ENCODE results near the gene STXBP3. TPM values are rescaled to one million over a fixed set of nuclear protein-coding genes. Genes with fewer than 3 reads are reported as not detected.

Gene STXBP3
- total and polyA plus RNA-seq, 2 donors (not counting 3 experiments of a cell fraction or from before 2014, with no cell fraction given): 9.4 to 44.1 TPM

- no TSS peak for BruUV-seq (replicated peaks)
- dilution Hi-C loops (cut with MboI; ENCODE audit: extremely low pct_ligation_motif_present, low sequenced_read_pairs): no loop called here
- POLR2A ChIA-PET: no interaction called here
These were observed 4.2 kb upstream of the STXBP3 start for GRCh38 chr1:108742253-108742652.

More at GRCh38 chr1:108742253-108742652, 4.2 kb upstream of the STXBP3 start:
- H3K9me3 ChIP-seq (replicated peaks; ENCODE audit: control insufficient read depth, insufficient read depth, low read length): no peaks in the 10 kb centered on the region
- H3K4me2 ChIP-seq (ENCODE audit: insufficient read depth, low read length): no peak overlapping the region
- peaks cover 4 to 11% of the 10 kb centered on the region in 2 experiments for H3K27me3 ChIP-seq (ENCODE audit: control insufficient read depth in 2 of 2, insufficient read depth in 2 of 2, low read length in 2 of 2)
- no peak overlapping the region for H2AFZ ChIP-seq (ENCODE audit: low read depth, low read length)
- no peaks in the 10 kb centered on the region for H3K9me1 ChIP-seq (replicated peaks; ENCODE audit: control insufficient read depth, extremely low read depth, insufficient read depth, low read length)
- FAIRE-seq (no peak), DNase-seq (ENCODE audit: low read depth, low spot score) (no peak)
- H4K20me1 ChIP-seq (replicated peaks; ENCODE audit: control insufficient read depth, extremely low read depth, insufficient read depth, low read length): no peaks in the 10 kb centered on the region
- no peaks in the 10 kb centered on the region for H3K36me3 ChIP-seq (ENCODE audit: control insufficient read depth in 2 of 2, extremely low read depth in 1 of 2, insufficient read depth in 2 of 2, low read length in 2 of 2)
- no peak overlapping the region for H3K4me3 ChIP-seq (replicated peaks in 1 of 3; ENCODE audit: insufficient read depth in 1 of 3, low read depth in 1 of 3, low read length in 3 of 3)
- TF ChIP-seq, protein P1, sequence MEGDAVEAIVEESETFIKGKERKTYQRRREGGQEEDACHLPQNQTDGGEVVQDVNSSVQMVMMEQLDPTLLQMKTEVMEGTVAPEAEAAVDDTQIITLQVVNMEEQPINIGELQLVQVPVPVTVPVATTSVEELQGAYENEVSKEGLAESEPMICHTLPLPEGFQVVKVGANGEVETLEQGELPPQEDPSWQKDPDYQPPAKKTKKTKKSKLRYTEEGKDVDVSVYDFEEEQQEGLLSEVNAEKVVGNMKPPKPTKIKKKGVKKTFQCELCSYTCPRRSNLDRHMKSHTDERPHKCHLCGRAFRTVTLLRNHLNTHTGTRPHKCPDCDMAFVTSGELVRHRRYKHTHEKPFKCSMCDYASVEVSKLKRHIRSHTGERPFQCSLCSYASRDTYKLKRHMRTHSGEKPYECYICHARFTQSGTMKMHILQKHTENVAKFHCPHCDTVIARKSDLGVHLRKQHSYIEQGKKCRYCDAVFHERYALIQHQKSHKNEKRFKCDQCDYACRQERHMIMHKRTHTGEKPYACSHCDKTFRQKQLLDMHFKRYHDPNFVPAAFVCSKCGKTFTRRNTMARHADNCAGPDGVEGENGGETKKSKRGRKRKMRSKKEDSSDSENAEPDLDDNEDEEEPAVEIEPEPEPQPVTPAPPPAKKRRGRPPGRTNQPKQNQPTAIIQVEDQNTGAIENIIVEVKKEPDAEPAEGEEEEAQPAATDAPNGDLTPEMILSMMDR (IDR thresholded peaks at IDR 0.05; ENCODE audit: extremely low read depth in 1 of 2, insufficient read depth in 1 of 2, low read depth in 1 of 2, low read length in 2 of 2): no peak
- no peak for TF ChIP-seq EZH2 (IDR thresholded peaks at IDR 0.05; ENCODE audit: borderline replicate concordance, low read depth, low read length, severe bottlenecking)
- no peak for TF ChIP-seq JUN (IDR thresholded peaks at IDR 0.05; ENCODE audit: borderline replicate concordance, insufficient read depth, insufficient read length, low read depth)
- TF ChIP-seq FOS (IDR thresholded peaks at IDR 0.05; ENCODE audit: borderline replicate concordance, insufficient read depth, low read length): no peak
- no peak for TF ChIP-seq GATA2 (IDR thresholded peaks at IDR 0.05; ENCODE audit: insufficient read depth, insufficient read length, low read depth, low read length)
- TF ChIP-seq POLR2AphosphoS5 (IDR thresholded peaks at IDR 0.05; ENCODE audit: insufficient read depth, low read depth, low read length): no peak
- no peak for TF ChIP-seq MAX (IDR thresholded peaks at IDR 0.05; ENCODE audit: insufficient read depth, insufficient read length)
- no peak for TF ChIP-seq POLR2A (IDR thresholded peaks at IDR 0.05; ENCODE audit: low read depth, low read length)
- no peak for TF ChIP-seq MYC (IDR thresholded peaks at IDR 0.05; ENCODE audit: low read depth, low read length)
- intact Hi-C loops (cut with micrococcal nuclease): no loop called here
- peaks cover 2% of the 10 kb centered on the region for H3K79me2 ChIP-seq (ENCODE audit: control insufficient read depth, insufficient read depth, low read length)
- CTCF ChIA-PET: no interaction called here
- H3K4me1 ChIP-seq (ENCODE audit: control insufficient read depth, extremely low read depth, insufficient read depth, low read length): no peaks in the 10 kb centered on the region
- no peak overlapping the region for H3K27ac ChIP-seq (ENCODE audit: insufficient read depth, low read depth, low read length)
- H3K9ac ChIP-seq (replicated peaks; ENCODE audit: extremely low read depth, insufficient read depth, low read length): no peak overlapping the region
